G401 (cell line): Measurements from ENCODE around the gene NEUROD2. TPM values are rescaled to one million over a fixed set of nuclear protein-coding genes. Genes with fewer than 3 reads are reported as not detected.

Experiments
- DNase-seq: peaks from one replicate; pipeline ENCODE4 v3.0.0-alpha.2; 2015; ENCODE audit warnings: low spot score
- in situ Hi-C: cut with HindIII; loops from 2 replicates; pipeline ENCODE4 v1.10.0; 2016; ENCODE audit warnings: low sequenced_read_pairs, mixed read lengths
- total RNA-seq: library from RNA; depleted of rRNA; stranded (reverse); fragments of >200 nt; shearing (Covaris generic); gene quantifications from 2 replicates; pipeline ENCODE4 v1.2.3, GENCODE V29; 2014

The NEUROD2 gene
- total RNA-seq, 1 experiment from 2014 or later: not detected

DNA sequence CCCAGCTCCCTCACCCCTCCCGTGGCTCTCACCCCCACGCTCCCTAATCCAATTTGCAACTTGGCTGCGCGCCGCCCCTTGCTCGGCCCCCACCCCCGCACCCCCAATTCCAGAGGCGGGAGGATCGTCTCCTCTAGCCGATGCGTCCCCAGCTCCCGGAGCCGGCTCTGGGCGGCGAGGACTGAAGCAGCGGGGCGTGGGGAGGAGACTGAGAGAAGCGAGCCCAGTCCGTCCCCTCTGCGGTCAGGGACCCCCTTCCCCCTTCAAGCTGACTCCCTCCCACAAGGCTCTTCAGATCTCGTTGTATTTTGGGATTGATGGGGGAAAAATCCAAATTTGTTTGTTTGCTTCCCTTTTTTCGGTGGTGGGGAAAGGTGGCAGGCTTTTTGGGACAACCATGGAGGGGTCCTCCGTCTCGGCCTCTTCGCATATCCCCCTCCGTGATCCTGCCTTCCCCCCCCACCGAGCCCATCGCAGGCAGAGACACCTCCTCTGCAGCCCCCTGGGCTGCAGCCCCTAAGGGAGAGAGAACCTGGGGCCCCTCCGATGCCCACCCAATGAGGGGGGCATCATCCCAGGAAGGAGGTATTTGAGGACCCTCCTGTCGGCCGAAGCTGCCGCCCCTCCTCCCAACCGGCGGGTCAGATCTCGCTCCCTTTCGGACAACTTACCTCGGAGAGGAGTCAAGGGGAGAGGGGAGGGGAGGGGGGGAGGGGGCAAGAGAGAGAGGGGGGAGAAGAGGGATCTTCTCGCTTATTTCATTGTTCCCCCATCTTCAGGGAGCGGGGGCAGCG, 466 bp downstream of the NEUROD2 start:
- no peak for DNase-seq
- in situ Hi-C loops: no loop called here

DNA sequence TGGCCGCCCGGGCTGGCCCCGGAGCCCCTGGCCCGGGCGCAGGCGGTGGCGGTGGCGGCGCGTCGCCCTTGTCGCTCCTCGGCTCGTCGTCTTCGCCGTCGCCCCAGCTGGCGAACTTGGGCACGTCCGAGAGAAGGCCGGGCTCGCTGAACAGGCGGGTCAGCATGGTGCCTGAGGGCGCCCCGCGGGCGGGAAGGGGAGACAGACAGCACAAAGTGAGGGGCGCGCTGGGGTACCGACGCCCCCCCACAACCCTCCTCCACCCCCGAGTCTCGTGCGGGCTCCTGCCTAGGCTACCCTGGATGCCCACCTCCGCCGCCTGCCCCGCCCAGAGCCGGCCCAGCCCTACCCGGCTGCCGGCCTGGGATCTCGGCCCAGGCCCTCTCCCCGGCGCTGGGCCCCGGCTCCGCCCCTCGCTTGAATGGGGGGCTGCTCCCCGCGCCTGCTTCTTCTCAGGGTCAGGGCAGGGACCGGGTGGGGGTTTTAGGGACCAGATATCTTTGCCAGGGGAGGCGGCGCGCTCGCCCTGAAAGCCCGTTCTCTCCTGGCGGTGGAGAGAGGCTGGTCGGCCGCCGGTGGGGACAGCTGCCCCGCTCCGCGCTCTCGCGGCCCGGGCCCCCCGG, 1.2 kb downstream of the NEUROD2 start:
- DNase-seq: peak; percentile 49
- in situ Hi-C loops: no loop called here

DNA sequence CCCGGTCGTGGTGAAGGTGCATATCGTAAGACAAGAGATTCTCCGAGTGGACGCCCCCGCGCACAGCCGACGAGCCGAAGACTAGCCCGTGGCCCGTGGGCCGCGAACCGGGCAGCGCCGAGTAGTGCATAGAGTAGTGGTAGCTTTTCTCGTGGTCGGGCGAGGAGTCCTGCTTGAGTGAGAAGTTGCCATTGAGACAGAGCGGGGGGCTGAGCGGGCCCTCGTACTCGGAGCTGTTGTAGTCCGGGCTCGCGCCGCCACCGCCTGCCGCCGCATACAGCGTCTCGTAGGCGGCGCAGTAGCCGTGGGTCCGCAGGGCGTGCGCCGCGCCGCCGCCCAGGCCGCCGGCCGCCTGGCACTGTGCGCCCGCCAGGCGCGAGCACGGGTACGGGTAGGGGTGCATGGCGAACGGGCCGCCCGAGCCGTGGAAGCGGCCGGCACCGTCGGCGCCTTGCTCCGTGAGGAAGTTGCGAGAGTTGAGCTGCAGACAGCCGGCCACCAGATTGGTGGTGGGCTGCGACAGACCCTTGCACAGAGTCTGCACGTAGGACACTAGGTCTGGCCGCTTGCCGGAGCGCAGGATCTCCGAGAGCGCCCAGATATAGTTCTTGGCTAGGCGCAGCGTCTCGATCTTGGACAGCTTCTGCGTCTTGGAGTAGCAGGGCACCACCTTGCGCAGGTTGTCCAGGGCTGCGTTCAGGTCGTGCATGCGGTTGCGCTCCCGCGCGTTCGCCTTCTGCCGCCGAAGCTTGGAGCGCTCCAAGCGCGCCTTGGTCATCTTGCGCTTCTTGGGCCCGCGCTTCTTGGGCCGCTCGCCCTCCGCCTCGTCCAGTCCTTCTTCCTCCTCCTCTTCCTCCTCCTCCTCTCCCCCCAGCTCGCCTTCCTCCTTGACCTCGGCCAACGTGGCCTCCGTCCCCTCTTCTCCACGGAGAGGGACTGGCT, 2.0 kb downstream of the NEUROD2 start:
- in situ Hi-C loops: no loop called here
- DNase-seq: peak; percentile 36

DNA sequence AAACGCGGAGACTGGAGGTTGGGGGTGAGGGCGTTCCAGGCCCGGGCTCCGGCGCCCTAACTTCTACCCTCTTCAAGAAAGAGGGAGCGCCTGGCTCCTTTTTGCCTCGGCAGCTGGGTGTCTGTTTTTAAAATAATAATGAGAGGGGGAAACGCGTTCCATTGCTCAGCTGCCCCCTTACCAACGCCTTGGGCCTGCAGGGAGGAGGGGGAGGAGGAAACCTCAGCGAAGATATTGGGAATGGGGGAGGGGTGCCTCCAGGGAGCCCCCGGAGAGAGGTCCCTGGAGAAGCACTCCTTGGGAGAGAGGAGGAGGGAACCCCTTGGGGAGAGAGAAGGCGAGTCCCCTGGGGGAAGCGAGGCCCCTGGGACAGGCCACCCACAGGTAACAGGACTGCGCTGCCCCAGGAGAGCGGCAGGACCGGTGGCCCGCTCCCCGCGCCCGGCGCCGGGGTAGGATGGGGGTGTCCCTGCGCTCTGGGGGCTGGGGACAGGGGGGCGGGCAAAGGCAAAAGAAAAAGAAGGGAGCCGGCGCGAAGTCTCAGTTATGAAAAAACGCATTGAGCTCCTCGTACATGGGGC, 2.7 kb downstream of the NEUROD2 start:
- in situ Hi-C loops: no loop called here
- no peak for DNase-seq

DNA sequence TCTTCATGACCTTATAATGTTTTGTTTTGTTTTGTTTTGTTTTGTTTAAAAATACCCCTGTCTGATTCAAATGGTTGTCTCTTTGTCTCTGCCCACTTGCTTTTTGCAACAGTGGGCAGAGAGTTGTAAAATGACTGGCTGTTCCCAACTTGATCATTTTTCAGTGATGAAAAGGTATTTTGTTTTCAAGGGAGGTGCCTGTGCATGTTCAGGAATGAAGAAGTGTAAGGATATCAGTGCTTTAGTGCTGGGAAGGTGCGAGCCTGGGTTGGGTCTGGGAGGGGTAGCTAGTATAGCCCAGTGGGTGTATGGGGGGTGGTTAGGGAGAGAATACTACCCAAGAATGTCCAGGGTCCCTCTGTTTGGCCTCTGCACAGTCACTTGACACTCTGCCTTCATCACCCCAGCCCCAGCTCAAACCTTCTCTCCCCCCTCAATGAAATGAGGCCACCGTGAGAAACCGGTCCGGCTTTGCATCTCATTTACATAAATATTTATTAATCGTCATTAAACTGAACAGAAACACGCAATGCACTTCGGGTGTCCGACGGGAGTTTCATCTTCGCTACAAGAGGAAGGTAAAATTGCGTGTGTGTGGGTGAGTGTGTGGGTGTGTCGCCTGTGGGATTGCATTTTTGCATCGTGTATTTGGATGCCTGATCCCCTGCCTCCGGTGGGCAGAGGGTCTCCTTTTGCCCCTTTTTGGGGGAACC, 4.3 kb downstream of the NEUROD2 start:
- no peak for DNase-seq
- in situ Hi-C loops: no loop called here

DNA sequence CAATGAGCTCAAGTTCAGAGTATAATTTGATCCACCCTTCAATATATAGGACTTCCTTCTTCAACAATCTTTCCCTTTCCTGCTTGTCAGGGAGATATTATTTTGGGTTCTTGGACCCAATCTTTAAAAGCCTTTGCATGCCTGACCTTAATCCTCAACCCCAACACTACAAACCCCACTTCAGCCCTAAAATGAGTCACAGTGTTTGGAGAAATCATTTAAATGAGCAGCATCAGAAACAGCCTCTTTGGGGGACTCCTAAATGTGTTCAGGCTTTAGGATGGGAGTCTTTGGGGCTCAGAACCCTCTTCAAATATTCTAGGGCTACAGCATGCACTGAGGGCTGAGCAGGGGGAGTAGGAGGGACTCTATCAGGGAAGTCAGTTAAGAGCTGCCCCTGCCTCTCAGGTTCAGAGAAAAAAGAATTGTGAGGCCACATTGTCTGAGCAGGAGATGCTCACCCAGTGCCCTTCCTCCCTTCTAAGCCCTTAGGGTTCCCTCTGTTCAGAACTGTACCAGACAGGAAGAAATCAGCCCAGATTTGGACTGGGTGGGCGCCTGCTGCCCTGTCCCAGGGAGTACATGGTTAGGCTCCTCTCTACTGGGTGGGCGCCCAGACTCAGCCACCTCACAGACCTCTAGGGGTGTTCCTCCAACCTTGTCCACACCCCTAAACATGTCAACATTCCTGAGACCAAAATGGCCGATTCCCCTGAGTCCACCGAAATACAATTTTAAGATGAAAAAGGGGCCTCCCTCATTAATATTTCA, 5.0 kb downstream of the NEUROD2 start:
- in situ Hi-C loops: no loop called here
- peak; percentile 47 for DNase-seq

DNA sequence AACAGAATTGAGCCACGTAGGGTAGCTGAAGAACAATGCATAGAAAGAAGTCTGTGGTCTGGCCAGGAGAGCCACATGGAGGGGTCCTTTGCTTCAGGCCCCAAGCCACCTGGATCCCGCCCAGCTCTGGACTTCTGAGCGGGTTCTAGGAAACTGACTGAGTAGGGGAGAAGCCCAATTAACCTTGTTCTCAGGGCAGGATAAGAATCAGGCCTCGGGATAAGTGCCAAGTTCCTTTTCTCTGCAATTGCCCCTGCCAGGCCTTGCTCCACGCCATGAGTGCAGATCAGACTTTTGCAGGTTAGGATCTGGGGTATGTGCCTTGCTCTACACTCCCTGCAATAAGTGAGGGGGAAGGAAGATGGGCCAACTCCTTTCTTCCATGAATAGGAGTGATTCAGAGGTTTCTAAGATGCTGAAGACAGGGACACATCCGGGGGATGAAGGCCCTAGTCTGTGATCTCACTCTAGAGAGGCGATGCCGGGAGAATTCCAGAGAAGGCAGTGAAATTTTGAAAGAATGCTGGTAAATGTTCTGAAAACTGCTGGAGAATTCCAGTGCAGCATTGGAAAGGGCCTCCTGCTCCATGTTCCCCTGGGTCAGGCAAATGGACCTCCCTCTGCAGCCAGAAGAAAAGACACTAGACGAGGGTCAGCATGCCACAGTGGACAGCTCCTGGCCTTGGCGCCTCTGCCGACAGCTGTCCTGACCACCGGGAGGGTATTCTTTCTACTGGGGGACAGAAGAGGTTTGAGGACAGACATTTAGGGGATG, 5.8 kb downstream of the NEUROD2 start:
- in situ Hi-C loops: no loop called here
- DNase-seq: peak; percentile 64

DNA sequence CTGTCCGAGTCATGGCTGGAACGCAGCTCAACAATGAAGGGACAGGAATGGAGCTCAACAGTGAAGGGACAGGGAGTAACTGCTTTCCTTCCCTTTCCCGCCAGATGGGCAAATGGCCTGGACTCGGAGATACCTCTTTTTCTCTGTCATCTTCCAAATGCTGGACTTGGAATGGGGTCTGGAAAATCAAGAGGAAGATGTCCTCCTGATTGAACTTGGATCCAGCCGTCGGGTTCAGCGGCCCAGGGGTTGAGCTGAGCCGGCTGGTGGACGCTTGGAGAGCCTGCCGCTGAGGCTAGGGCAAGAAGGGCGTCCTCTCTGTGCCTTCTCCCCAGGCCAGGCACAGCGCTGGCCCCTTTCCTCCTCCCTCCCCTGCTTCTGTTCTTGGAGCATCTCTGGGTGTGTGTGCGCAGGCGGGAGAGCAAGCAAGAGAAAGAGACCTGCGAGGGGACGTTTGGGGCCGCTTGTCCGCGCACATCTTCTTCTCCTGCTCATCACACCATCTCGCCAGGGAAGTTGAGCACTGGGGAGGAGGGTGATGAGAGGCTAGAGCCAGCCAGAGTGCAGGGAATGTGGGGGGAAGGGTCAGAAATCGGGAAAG, 6.6 kb downstream of the NEUROD2 start:
- peak; percentile 82 for DNase-seq
- in situ Hi-C loops: no loop called here

DNA sequence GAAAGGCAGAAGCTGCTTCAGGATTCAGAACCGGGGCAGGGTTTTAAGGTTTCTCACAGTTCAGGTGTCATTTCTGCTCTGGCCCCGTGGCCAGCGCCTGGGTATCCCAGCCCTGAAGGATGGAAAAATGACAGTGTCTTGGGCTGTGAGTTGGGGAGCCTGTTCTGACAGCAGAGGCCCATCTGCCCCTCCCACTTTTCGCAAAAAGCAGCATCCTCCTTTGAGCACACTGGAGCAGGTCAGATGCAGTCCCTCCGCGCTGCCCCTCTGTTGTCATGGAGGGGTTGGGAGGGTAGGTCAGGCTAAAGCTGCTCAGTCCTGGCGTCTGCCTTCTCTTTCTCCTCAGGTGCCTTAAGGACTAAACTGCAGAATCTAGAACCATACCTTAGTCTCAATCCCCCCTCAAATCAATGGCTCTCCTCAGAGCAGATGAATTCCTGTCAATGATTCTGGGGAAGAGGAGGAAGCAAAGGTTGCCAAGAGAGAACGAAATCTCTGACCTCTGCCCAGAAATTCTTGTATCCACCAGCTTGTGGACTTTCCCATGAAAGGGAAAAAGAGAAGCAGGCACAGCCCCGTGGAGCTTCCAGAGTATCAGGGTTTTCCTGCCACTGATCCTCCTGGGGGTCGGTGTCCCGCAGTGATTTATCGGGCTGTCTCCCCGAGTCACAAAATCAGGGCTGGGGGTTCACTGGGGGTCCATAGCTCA, 7.3 kb downstream of the NEUROD2 start:
- in situ Hi-C loops: no loop called here
- DNase-seq: peak; percentile 75

DNA sequence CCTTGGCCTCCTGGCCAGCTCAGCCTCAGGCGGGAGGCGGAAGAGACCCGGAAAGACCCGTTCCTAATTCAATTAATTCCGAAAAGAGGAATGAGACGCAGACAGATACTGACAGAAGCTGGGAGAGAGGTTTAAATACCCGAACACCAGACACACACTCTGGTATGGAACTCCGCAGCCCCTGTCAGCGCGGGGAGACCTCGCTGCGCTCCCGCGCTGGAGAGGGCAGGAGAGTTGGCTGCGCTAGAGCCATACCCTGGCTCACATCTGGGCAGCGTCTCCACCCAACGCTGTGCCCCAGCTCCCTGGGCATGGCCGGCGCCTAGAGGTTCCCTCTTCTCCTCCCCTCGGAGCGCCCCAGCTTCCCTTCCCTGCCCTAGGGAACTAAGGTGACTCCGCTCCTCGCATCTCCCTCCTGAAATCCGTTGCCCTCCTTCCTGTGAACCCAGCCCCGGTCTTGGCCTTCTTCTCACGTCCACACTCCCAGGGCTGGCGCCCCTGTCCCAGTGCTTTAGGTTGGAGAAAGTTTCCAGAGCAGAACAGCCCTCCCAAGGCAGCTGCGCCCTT, 8.0 kb downstream of the NEUROD2 start:
- DNase-seq: no peak
- in situ Hi-C loops: no loop called here

DNA sequence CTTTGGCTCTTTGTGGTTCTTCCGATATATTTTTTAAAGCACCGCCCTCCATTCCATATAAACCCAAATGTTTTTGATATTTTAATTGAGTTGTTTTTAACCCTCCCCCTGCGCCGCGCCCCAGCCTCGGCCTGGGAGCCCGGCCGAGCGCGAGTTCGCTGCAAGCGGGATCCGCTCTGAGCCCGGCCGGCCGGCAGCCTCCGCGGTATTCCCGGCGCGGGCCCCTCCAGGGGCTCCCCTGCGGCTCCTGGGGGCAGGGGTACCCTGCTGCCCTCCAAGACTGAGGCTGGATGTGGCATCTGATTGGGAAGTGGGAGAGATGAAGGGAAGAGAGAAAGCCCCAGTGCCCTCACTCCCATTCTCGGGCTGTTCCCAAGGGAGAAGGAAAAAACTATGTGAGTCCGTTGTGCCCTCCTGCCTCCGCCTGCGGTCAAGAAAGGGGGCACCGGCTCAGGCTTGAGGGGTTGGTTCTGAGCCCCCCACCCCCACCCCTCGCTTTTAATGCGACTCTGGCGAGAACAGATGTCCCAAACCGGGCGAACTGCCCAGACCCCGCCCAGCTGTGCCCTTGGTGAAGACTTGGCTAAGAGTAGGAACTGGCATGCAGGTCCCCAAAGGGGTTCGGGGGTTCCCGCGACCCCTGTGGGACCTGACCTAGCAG, 8.6 kb downstream of the NEUROD2 start:
- peak; percentile 46 for DNase-seq
- in situ Hi-C loops: no loop called here

DNA sequence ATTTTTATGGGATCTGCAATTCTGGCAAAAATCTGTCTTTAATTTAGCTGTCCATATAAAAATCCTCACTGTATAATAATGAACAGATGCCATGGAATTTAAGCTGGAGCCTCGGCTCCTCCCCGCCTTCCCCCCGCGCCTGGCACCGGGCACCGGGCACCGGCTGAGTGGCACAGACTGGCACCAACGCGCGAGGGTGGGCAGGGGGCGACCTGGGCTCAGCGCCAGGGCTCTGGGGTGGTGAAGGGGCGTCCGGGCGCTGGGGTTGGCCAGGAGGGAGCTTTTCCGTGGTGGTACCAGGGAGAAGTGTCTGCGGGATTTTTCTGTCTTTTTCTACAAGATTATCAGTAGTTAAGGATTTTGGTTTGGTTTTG, 9.1 kb downstream of the NEUROD2 start:
- DNase-seq: peak; percentile 51
- in situ Hi-C loops: no loop called here

DNA sequence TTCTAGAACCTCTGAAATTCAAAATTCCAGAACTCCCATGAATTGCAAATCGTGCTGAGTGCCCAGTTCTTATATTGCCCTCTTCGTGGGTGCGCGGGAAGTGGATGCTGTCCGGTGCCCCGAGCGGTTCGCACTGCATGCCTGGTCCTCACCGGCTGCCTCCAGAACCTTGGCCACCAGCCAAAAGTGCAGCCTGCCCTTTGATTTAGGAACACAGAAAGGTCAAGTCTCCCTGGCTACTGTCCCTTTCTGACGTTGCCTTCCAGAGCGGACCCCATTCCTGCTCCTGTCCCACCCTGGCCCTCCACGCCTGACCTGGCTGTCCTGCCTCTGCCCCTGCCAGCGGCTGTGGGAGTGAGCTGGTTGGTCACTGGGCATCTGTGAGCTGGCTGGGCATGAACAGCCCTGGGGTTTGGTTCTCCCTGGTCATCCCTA, 9.7 kb downstream of the NEUROD2 start:
- in situ Hi-C loops: no loop called here
- DNase-seq: peak; percentile 67

DNA sequence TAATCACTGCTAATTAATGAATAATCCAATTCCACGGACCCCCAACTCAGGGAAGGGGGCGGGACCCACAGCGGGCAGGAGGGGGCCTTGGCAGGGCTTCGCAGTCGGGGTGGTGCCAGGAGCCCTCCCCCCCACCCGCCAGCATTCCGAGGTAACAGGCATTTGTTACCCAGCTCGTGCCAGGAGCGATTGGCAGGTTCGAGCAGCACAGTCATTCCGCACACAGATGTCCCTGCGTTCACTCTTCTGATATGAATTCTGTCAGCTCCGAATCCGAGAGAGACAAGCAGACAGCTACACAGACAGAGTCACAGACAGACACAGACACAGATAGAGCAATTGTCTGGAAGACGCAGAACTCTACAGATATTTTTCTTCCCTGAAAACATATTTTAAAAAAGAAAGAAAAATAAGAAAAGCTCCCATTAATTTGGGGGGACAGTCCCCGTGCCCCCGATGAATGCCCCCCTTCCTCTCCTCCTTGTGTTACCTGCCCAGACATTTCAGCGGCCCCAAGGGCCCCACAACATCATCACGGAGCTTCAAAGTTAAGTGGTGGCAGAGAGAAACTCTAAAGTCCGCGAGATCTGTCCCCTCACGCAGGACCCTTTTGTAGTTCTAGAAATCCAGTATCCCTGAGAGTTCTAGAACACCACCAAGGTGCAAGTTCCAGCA, 10.2 kb downstream of the NEUROD2 start:
- DNase-seq: peak; percentile 74
- in situ Hi-C loops: no loop called here

DNA sequence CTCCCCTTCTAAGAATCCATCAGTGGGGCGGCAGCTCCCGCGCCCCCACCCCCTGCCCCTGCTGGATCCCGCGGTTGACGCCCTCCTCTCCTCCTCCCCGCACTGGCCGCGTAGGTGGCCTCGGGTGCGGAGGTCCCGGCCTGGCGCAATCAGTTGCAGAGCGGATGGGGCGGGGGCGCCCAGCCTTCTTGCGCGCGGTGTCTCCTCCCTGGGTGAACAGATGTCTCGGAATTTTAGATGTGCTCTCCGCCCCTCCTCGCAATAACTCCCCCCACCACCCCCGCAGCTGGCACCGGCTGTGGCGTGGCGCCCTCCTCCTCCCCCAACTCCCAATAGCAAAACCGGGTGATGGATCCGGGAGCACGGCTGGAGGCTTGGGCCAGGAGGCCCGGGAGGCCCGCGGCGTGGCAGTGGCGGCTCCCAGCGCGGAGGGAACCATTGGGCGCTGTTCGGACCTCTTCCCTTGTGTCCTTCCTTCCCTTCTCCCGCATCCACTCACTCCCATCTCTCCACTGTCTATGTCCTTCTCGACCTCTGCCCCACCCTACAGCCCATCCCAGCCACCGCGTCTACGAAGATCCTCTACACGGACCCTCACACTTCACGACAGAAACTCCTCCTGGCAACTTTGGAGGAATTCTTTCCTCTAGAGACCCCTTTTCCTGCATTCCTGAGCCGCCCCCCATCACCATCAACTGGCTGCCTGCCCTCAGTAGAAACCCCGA, 11.0 kb downstream of the NEUROD2 start:
- no peak for DNase-seq
- in situ Hi-C loops: no loop called here
